GM12874 (cell line): ENCODE measurements around the gene SIGLEC7.

Experiments
- CTCF ChIP-seq: IDR thresholded peaks from 2 replicates; pipeline ENCODE4 v1.5.1; 2011; ENCODE audit warnings: low read depth, mild to moderate bottlenecking, control low read depth, low read length, moderate library complexity; ENCODE audit not compliant: insufficient read depth

The SIGLEC7 gene

GRCh38 chr19:51098365-51099046 lies 43.6 kb upstream of the SIGLEC7 start:
- no peak for TF ChIP-seq CTCF

- no peak for TF ChIP-seq CTCF
Measured at GRCh38 chr19:51099047-51099382, 43.1 kb upstream of the SIGLEC7 start.

- no peak for TF ChIP-seq CTCF
Measured at GRCh38 chr19:51100601-51101000, 41.5 kb upstream of the SIGLEC7 start.

GRCh38 chr19:51101171-51101865 lies 40.8 kb upstream of the SIGLEC7 start:
- no peak for TF ChIP-seq CTCF

GRCh38 chr19:51102991-51103390 lies 39.1 kb upstream of the SIGLEC7 start:
- TF ChIP-seq CTCF: no peak

- no peak for TF ChIP-seq CTCF
Measured at GRCh38 chr19:51103926-51104341, 38.2 kb upstream of the SIGLEC7 start.

- no peak for TF ChIP-seq CTCF
Measured at GRCh38 chr19:51107406-51108065, 34.6 kb upstream of the SIGLEC7 start.
